Measurements from ENCODE around the gene LRRC26.
"Not testable (repeated sequence)": the region's sequence is repeated elsewhere in the genome, so short reads cannot be mapped to it uniquely, and the experiment has no call there.

Gene LRRC26

GRCh38 chr9:137136261-137136880 lies 33.5 kb downstream of the LRRC26 start:
- Histone ChIP-seq H3K27ac (ENCODE audit: low read depth, low read length) (no peak overlapping the region), H3K4me3 (ENCODE audit: low read depth in 1 of 5, low read length in 5 of 5) (no peak overlapping the region), H3K4me1 (ENCODE audit: control insufficient read depth in 5 of 5, insufficient read depth in 5 of 5, low read length in 5 of 5) (peaks cover 0 to 6% (median 3%) of the 10 kb centered on the region in 5 donors), H3K27me3 (ENCODE audit: control insufficient read depth in 5 of 5, insufficient read depth in 4 of 5, low read length in 5 of 5) (peaks cover 35 to 55% (median 47%) of the 10 kb centered on the region in 5 donors), H3K36me3 (ENCODE audit: control insufficient read depth in 5 of 5, insufficient read depth in 5 of 5, low read length in 5 of 5) (no peaks in the 10 kb centered on the region), H3K9me3 (ENCODE audit: control insufficient read depth in 5 of 5, low read length in 5 of 5) (no peaks in the 10 kb centered on the region), H3K9ac (ENCODE audit: low read length in 5 of 5) (no peak overlapping the region)

GRCh38 chr9:137135154-137135553 lies 34.7 kb downstream of the LRRC26 start:
- not testable (repeated sequence) for H3K9ac ChIP-seq (ENCODE audit: low read length in 5 of 5); H3K4me1 ChIP-seq (ENCODE audit: control insufficient read depth in 5 of 5, insufficient read depth in 5 of 5, low read length in 5 of 5); H3K27ac ChIP-seq (ENCODE audit: low read depth, low read length); H3K36me3 ChIP-seq (ENCODE audit: control insufficient read depth in 5 of 5, insufficient read depth in 5 of 5, low read length in 5 of 5); H3K9me3 ChIP-seq (ENCODE audit: control insufficient read depth in 5 of 5, low read length in 5 of 5); H3K4me3 ChIP-seq (ENCODE audit: low read depth in 1 of 5, low read length in 5 of 5)
- H3K27me3 ChIP-seq (ENCODE audit: control insufficient read depth in 5 of 5, insufficient read depth in 4 of 5, low read length in 5 of 5): peaks cover 32 to 43% (median 35%) of the 10 kb centered on the region in 5 donors

- Histone ChIP-seq H3K9me3 (ENCODE audit: control insufficient read depth in 5 of 5, low read length in 5 of 5) (peaks cover 0 to 8% (median 4%) of the 10 kb centered on the region in 5 donors), H3K27ac (ENCODE audit: low read depth, low read length) (no peak overlapping the region), H3K4me3 (ENCODE audit: low read depth in 1 of 5, low read length in 5 of 5) (no peak overlapping the region), H3K27me3 (ENCODE audit: control insufficient read depth in 5 of 5, insufficient read depth in 4 of 5, low read length in 5 of 5) (peaks cover 23 to 34% (median 29%) of the 10 kb centered on the region in 5 donors), H3K36me3 (ENCODE audit: control insufficient read depth in 5 of 5, insufficient read depth in 5 of 5, low read length in 5 of 5) (no peaks in the 10 kb centered on the region), H3K9ac (ENCODE audit: low read length in 5 of 5) (no peak overlapping the region), H3K4me1 (ENCODE audit: control insufficient read depth in 5 of 5, insufficient read depth in 5 of 5, low read length in 5 of 5) (peaks cover 0 to 19% (median 5%) of the 10 kb centered on the region in 5 donors)
Measured at GRCh38 chr9:137134191-137134590, 35.7 kb downstream of the LRRC26 start.

- Histone ChIP-seq H3K4me1 (ENCODE audit: control insufficient read depth in 5 of 5, insufficient read depth in 5 of 5, low read length in 5 of 5) (peaks cover 0 to 40% (median 28%) of the 10 kb centered on the region in 5 donors), H3K9me3 (ENCODE audit: control insufficient read depth in 5 of 5, low read length in 5 of 5) (peaks cover 0 to 8% (median 4%) of the 10 kb centered on the region in 5 donors), H3K36me3 (ENCODE audit: control insufficient read depth in 5 of 5, insufficient read depth in 5 of 5, low read length in 5 of 5) (no peaks in the 10 kb centered on the region), H3K4me3 (ENCODE audit: low read depth in 1 of 5, low read length in 5 of 5) (peak overlapping the region in 4 of 5 donors; percentile 72 to 84 (median 78)), H3K27ac (ENCODE audit: low read depth, low read length) (no peak overlapping the region), H3K27me3 (ENCODE audit: control insufficient read depth in 5 of 5, insufficient read depth in 4 of 5, low read length in 5 of 5) (no peaks in the 10 kb centered on the region), H3K9ac (ENCODE audit: low read length in 5 of 5) (no peak overlapping the region)
Measured at GRCh38 chr9:137130176-137130755, 39.6 kb downstream of the LRRC26 start.

- Histone ChIP-seq H3K4me1 (ENCODE audit: control insufficient read depth in 5 of 5, insufficient read depth in 5 of 5, low read length in 5 of 5) (peaks cover 0 to 40% (median 28%) of the 10 kb centered on the region in 5 donors), H3K36me3 (ENCODE audit: control insufficient read depth in 5 of 5, insufficient read depth in 5 of 5, low read length in 5 of 5) (no peaks in the 10 kb centered on the region), H3K9me3 (ENCODE audit: control insufficient read depth in 5 of 5, low read length in 5 of 5) (peaks cover 0 to 8% (median 4%) of the 10 kb centered on the region in 5 donors), H3K9ac (ENCODE audit: low read length in 5 of 5) (peak overlapping the region in 4 of 5 donors; percentile 46 to 67 (median 60)), H3K4me3 (ENCODE audit: low read depth in 1 of 5, low read length in 5 of 5) (peak overlapping the region in 4 of 5 donors; percentile 72 to 84 (median 78)), H3K27ac (ENCODE audit: low read depth, low read length) (no peak overlapping the region), H3K27me3 (ENCODE audit: control insufficient read depth in 5 of 5, insufficient read depth in 4 of 5, low read length in 5 of 5) (no peaks in the 10 kb centered on the region)
Measured at GRCh38 chr9:137129456-137130175, 40.2 kb downstream of the LRRC26 start.

- Histone ChIP-seq H3K4me3 (ENCODE audit: low read depth in 1 of 5, low read length in 5 of 5) (peak overlapping the region; percentile 69 to 84 (median 76)), H3K27me3 (ENCODE audit: control insufficient read depth in 5 of 5, insufficient read depth in 4 of 5, low read length in 5 of 5) (no peaks in the 10 kb centered on the region), H3K36me3 (ENCODE audit: control insufficient read depth in 5 of 5, insufficient read depth in 5 of 5, low read length in 5 of 5) (no peaks in the 10 kb centered on the region), H3K27ac (ENCODE audit: low read depth, low read length) (no peak overlapping the region), H3K9ac (ENCODE audit: low read length in 5 of 5) (peak overlapping the region in 4 of 5 donors; percentile 46 to 67 (median 64)), H3K4me1 (ENCODE audit: control insufficient read depth in 5 of 5, insufficient read depth in 5 of 5, low read length in 5 of 5) (peaks cover 0 to 40% (median 28%) of the 10 kb centered on the region in 5 donors), H3K9me3 (ENCODE audit: control insufficient read depth in 5 of 5, low read length in 5 of 5) (peaks cover 0 to 8% (median 4%) of the 10 kb centered on the region in 5 donors)
Measured at GRCh38 chr9:137128862-137129455, 40.9 kb downstream of the LRRC26 start.

GRCh38 chr9:137128158-137128861 lies 41.5 kb downstream of the LRRC26 start:
- Histone ChIP-seq H3K27ac (ENCODE audit: low read depth, low read length) (no peak overlapping the region), H3K9me3 (ENCODE audit: control insufficient read depth in 5 of 5, low read length in 5 of 5) (peaks cover 0 to 8% (median 4%) of the 10 kb centered on the region in 5 donors), H3K27me3 (ENCODE audit: control insufficient read depth in 5 of 5, insufficient read depth in 4 of 5, low read length in 5 of 5) (no peaks in the 10 kb centered on the region), H3K9ac (ENCODE audit: low read length in 5 of 5) (peak overlapping the region in 1 of 5 donors; percentile 67), H3K36me3 (ENCODE audit: control insufficient read depth in 5 of 5, insufficient read depth in 5 of 5, low read length in 5 of 5) (no peaks in the 10 kb centered on the region), H3K4me1 (ENCODE audit: control insufficient read depth in 5 of 5, insufficient read depth in 5 of 5, low read length in 5 of 5) (peaks cover 0 to 40% (median 28%) of the 10 kb centered on the region in 5 donors), H3K4me3 (ENCODE audit: low read depth in 1 of 5, low read length in 5 of 5) (peak overlapping the region in 4 of 5 donors; percentile 72 to 84 (median 78))

- Histone ChIP-seq H3K9ac (ENCODE audit: low read length in 5 of 5) (no peak overlapping the region), H3K27ac (ENCODE audit: low read depth, low read length) (no peak overlapping the region)
Measured at GRCh38 chr9:137127301-137128157, 42.3 kb downstream of the LRRC26 start.

GRCh38 chr9:137126786-137127185 lies 43.1 kb downstream of the LRRC26 start:
- Histone ChIP-seq H3K36me3 (ENCODE audit: control insufficient read depth in 5 of 5, insufficient read depth in 5 of 5, low read length in 5 of 5) (no peaks in the 10 kb centered on the region), H3K27me3 (ENCODE audit: control insufficient read depth in 5 of 5, insufficient read depth in 4 of 5, low read length in 5 of 5) (no peaks in the 10 kb centered on the region), H3K9me3 (ENCODE audit: control insufficient read depth in 5 of 5, low read length in 5 of 5) (peaks cover 0 to 8% (median 4%) of the 10 kb centered on the region in 5 donors), H3K4me3 (ENCODE audit: low read depth in 1 of 5, low read length in 5 of 5) (no peak overlapping the region), H3K4me1 (ENCODE audit: control insufficient read depth in 5 of 5, insufficient read depth in 5 of 5, low read length in 5 of 5) (peaks cover 0 to 40% (median 28%) of the 10 kb centered on the region in 5 donors), H3K27ac (ENCODE audit: low read depth, low read length) (no peak overlapping the region), H3K9ac (ENCODE audit: low read length in 5 of 5) (no peak overlapping the region)

More at GRCh38 chr9:137127301-137128157, 42.3 kb downstream of the LRRC26 start:
- Histone ChIP-seq H3K4me3 (ENCODE audit: low read depth in 1 of 5, low read length in 5 of 5) (peak overlapping the region in 3 of 5 donors; percentile 37 to 49 (median 39)), H3K4me1 (ENCODE audit: control insufficient read depth in 5 of 5, insufficient read depth in 5 of 5, low read length in 5 of 5) (peaks cover 0 to 40% (median 28%) of the 10 kb centered on the region in 5 donors), H3K9me3 (ENCODE audit: control insufficient read depth in 5 of 5, low read length in 5 of 5) (peaks cover 0 to 8% (median 4%) of the 10 kb centered on the region in 5 donors), H3K36me3 (ENCODE audit: control insufficient read depth in 5 of 5, insufficient read depth in 5 of 5, low read length in 5 of 5) (no peaks in the 10 kb centered on the region), H3K27me3 (ENCODE audit: control insufficient read depth in 5 of 5, insufficient read depth in 4 of 5, low read length in 5 of 5) (no peaks in the 10 kb centered on the region)
